Immature natural killer cell (primary cell): ENCODE measurements around the gene SRPK2. TPM values are rescaled to one million over a fixed set of nuclear protein-coding genes. Genes with fewer than 3 reads are reported as not detected.
"Not testable (repeated sequence)": the region's sequence is repeated elsewhere in the genome, so short reads cannot be mapped to it uniquely, and the experiment has no call there.

Experiments
- DNase-seq, 3 donors: peaks; one replicate each; pipeline ENCODE4 v3.0.0; 2022; ENCODE audit warnings: mixed read lengths in 1 of 3
- H3K27ac Mint-ChIP-seq, 6 donors: one replicate each; pipeline ENCODE4 v1.8.0; 2020; ENCODE audit warnings: mixed read lengths in 6 of 6, mild to moderate bottlenecking in 5 of 6, inconsistent platforms in 4 of 6, moderate library complexity in 3 of 6
- H3K27me3 Mint-ChIP-seq, 3 donors: one replicate each; pipeline ENCODE4 v1.8.0; 2020 to 2021; ENCODE audit warnings: low read depth in 3 of 3, mild to moderate bottlenecking in 3 of 3, mixed read lengths in 3 of 3, moderate library complexity in 3 of 3, inconsistent platforms in 1 of 3
- H3K36me3 Mint-ChIP-seq, 3 donors: one replicate each; pipeline ENCODE4 v1.8.0; 2020; ENCODE audit warnings: mixed read lengths in 3 of 3, inconsistent platforms in 2 of 3, mild to moderate bottlenecking in 2 of 3
- H3K4me1 Mint-ChIP-seq, 2 donors: one replicate each; pipeline ENCODE4 v1.8.0; 2020; ENCODE audit warnings: inconsistent platforms in 2 of 2, mild to moderate bottlenecking in 2 of 2, mixed read lengths in 2 of 2, moderate library complexity in 1 of 2
- H3K4me3 Mint-ChIP-seq, 5 donors: one replicate each; pipeline ENCODE4 v1.8.0; 2020; ENCODE audit warnings: mild to moderate bottlenecking in 5 of 5, mixed read lengths in 5 of 5, inconsistent platforms in 3 of 5, moderate library complexity in 3 of 5
- H3K9me3 Mint-ChIP-seq, 6 donors: one replicate each; pipeline ENCODE4 v1.8.0; 2020; ENCODE audit warnings: mild to moderate bottlenecking in 6 of 6, mixed read lengths in 6 of 6, inconsistent platforms in 4 of 6, moderate library complexity in 3 of 6
- polyA plus RNA-seq, 3 donors: library from polyadenylated mRNA; unstranded; fragments of 300-500 nt; fragmentation: Illumina TruSeq; gene quantifications; one replicate each; pipeline ENCODE4 v1.2.3, GENCODE V29; 2021

The SRPK2 gene
- polyA plus RNA-seq, 3 donors from 2014 or later: 51.5 to 92.2 (median 64.1) TPM

- Mint-ChIP-seq H3K27ac (no peak overlapping the region), H3K36me3 (peaks cover 0 to 10% (median 0%) of the 10 kb centered on the region in 3 donors), H3K27me3 (peaks cover 0 to 4% (median 0%) of the 10 kb centered on the region in 3 donors), H3K4me1 (peaks cover 77 to 99% of the 10 kb centered on the region in 2 donors), H3K9me3 (no peaks in the 10 kb centered on the region), H3K4me3 (no peak overlapping the region)
- no peak for DNase-seq
These were observed 181.7 kb downstream of the SRPK2 start for GRCh38 chr7:105206985-105207384.

GRCh38 chr7:105205592-105206237 is 183.0 kb downstream of the SRPK2 start:
- peaks cover 66 to 98% of the 10 kb centered on the region in 2 donors for H3K4me1 Mint-ChIP-seq
- H3K9me3 Mint-ChIP-seq: no peaks in the 10 kb centered on the region
- H3K4me3 Mint-ChIP-seq: peak overlapping the region in 2 of 5 donors; percentile 15 to 19
- H3K36me3 Mint-ChIP-seq: peaks cover 0 to 14% (median 0%) of the 10 kb centered on the region in 3 donors
- no peak for DNase-seq
- H3K27me3 Mint-ChIP-seq: peaks cover 0 to 4% (median 0%) of the 10 kb centered on the region in 3 donors
- H3K27ac Mint-ChIP-seq: peak overlapping the region; percentile 20 to 79 (median 54)

DNA sequence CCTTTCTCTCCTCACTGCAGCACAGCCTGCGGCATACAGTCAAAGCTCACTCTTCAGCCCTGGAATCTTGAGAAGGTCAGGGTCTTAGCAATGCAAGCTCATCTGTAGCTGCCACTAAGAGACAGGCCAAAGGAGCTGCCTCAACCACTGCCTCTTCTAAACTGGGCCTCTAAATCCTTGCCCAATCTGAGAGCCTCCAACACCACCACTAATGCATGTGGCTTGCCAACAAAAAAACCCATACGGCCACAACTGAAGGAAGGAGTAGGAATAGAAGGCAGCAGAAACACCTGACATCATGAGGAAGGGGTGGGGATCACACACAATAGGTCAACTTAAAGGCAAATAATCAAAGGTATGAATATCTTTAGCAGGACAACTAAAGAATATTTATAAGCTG is 183.8 kb downstream of the SRPK2 start:
- Mint-ChIP-seq H3K4me1 (peaks cover 61 to 98% of the 10 kb centered on the region in 2 donors), H3K4me3 (no peak overlapping the region)

GRCh38 chr7:105204520-105204919 is 184.2 kb downstream of the SRPK2 start:
- no peak overlapping the region for H3K4me3 Mint-ChIP-seq
- no peak overlapping the region for H3K27ac Mint-ChIP-seq
- peaks cover 0 to 4% (median 0%) of the 10 kb centered on the region in 3 donors for H3K27me3 Mint-ChIP-seq
- DNase-seq: no peak
- peaks cover 0 to 18% (median 4%) of the 10 kb centered on the region in 3 donors for H3K36me3 Mint-ChIP-seq
- H3K9me3 Mint-ChIP-seq: no peaks in the 10 kb centered on the region
- H3K4me1 Mint-ChIP-seq: peaks cover 59 to 95% of the 10 kb centered on the region in 2 donors

More for the DNA sequence above, 183.8 kb downstream of the SRPK2 start:
- H3K27ac Mint-ChIP-seq: peak overlapping the region in 4 of 6 donors; percentile 26 to 77 (median 59)
- DNase-seq: no peak
- H3K36me3 Mint-ChIP-seq: peaks cover 0 to 18% (median 4%) of the 10 kb centered on the region in 3 donors
- H3K27me3 Mint-ChIP-seq: peaks cover 0 to 4% (median 0%) of the 10 kb centered on the region in 3 donors
- no peaks in the 10 kb centered on the region for H3K9me3 Mint-ChIP-seq

GRCh38 chr7:105202616-105203015 is 186.1 kb downstream of the SRPK2 start:
- Mint-ChIP-seq H3K4me3 (no peak overlapping the region), H3K4me1 (peaks cover 55 to 95% of the 10 kb centered on the region in 2 donors), H3K9me3 (no peaks in the 10 kb centered on the region), H3K27ac (peak overlapping the region in 2 of 6 donors; percentile 33 to 58), H3K36me3 (peaks cover 0 to 22% (median 4%) of the 10 kb centered on the region in 3 donors), H3K27me3 (peaks cover 0 to 4% (median 0%) of the 10 kb centered on the region in 3 donors)
- no peak for DNase-seq

- no peaks in the 10 kb centered on the region for H3K9me3 Mint-ChIP-seq
- H3K27me3 Mint-ChIP-seq: peaks cover 0 to 8% (median 4%) of the 10 kb centered on the region in 3 donors
- H3K27ac Mint-ChIP-seq: peak overlapping the region in 2 of 6 donors; percentile 5 to 66
- H3K4me3 Mint-ChIP-seq: no peak overlapping the region
- no peak for DNase-seq
- peaks cover 38 to 86% of the 10 kb centered on the region in 2 donors for H3K4me1 Mint-ChIP-seq
- peaks cover 0 to 22% (median 4%) of the 10 kb centered on the region in 3 donors for H3K36me3 Mint-ChIP-seq
These were observed 189.3 kb downstream of the SRPK2 start for GRCh38 chr7:105199386-105199785.

GRCh38 chr7:105198223-105198622 is 190.5 kb downstream of the SRPK2 start:
- Mint-ChIP-seq H3K4me3 (no peak overlapping the region), H3K27me3 (peaks cover 0 to 8% (median 4%) of the 10 kb centered on the region in 3 donors), H3K27ac (peak overlapping the region in 5 of 6 donors; percentile 6 to 40 (median 21)), H3K9me3 (no peaks in the 10 kb centered on the region), H3K4me1 (peaks cover 34 to 86% of the 10 kb centered on the region in 2 donors), H3K36me3 (peaks cover 0 to 20% (median 4%) of the 10 kb centered on the region in 3 donors)
- DNase-seq: no peak

DNA sequence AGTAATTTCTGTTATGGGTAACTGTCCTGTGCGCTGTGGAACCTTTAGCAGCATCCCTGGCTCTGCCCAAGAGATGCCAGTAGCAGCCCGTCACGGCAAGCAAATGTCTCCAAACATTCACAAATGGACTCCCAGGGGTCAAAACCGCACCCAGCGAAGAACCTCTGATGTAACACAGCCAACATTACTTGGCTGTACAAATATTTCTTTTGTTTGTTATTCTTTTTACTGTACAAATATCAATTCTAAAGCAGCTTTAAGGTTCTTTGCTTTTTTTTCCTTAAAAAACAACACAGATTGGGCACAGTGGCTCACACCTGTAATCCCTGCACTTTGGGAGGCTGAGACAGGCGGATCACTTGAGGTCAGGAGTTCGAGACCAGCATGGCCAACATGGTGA is 192.2 kb downstream of the SRPK2 start:
- peaks cover 37 to 85% of the 10 kb centered on the region in 2 donors for H3K4me1 Mint-ChIP-seq
- peaks cover 0 to 8% (median 4%) of the 10 kb centered on the region in 3 donors for H3K27me3 Mint-ChIP-seq
- H3K4me3 Mint-ChIP-seq: no peak overlapping the region
- H3K27ac Mint-ChIP-seq: no peak overlapping the region
- no peaks in the 10 kb centered on the region for H3K9me3 Mint-ChIP-seq
- peaks cover 0 to 11% (median 10%) of the 10 kb centered on the region in 3 donors for H3K36me3 Mint-ChIP-seq
- DNase-seq: no peak

- H3K36me3 Mint-ChIP-seq: peaks cover 0 to 11% (median 9%) of the 10 kb centered on the region in 3 donors
- peaks cover 37 to 80% of the 10 kb centered on the region in 2 donors for H3K4me1 Mint-ChIP-seq
- H3K27me3 Mint-ChIP-seq: peaks cover 0 to 8% (median 4%) of the 10 kb centered on the region in 3 donors
- H3K27ac Mint-ChIP-seq: peak overlapping the region in 1 of 6 donors; percentile 23
- no peak for DNase-seq
- no peak overlapping the region for H3K4me3 Mint-ChIP-seq
- H3K9me3 Mint-ChIP-seq: no peaks in the 10 kb centered on the region
These were observed 192.8 kb downstream of the SRPK2 start for GRCh38 chr7:105195891-105196290.

GRCh38 chr7:105194959-105195358 is 193.8 kb downstream of the SRPK2 start:
- peaks cover 34 to 80% of the 10 kb centered on the region in 2 donors for H3K4me1 Mint-ChIP-seq
- not testable (repeated sequence) for H3K9me3 Mint-ChIP-seq, H3K27me3 Mint-ChIP-seq, H3K36me3 Mint-ChIP-seq, DNase-seq, H3K4me3 Mint-ChIP-seq
- peak overlapping the region in 1 of 6 donors; percentile 23 for H3K27ac Mint-ChIP-seq

DNA sequence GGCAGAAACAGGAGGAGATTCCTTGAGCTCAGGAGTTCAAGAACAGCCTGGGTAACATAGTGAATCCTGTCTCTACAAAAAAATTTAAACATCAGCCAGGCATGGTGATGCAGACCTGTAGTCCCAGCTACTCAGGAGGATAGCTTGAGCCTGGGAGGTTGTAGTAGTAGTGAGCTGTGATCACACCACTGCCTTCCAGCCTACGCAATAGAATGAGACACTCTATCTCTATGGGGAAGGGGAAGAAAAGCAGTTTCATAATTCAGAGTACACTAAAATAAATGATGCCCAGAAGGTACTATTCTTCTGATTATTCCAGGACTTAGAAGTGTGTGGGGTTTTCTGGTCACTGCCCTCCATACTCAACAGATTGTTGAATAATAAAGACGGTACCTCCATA is 197.4 kb downstream of the SRPK2 start:
- Mint-ChIP-seq H3K27me3 (peaks cover 0 to 6% (median 4%) of the 10 kb centered on the region in 3 donors), H3K27ac (no peak overlapping the region), H3K4me3 (no peak overlapping the region), H3K9me3 (no peaks in the 10 kb centered on the region), H3K4me1 (peaks cover 27 to 86% of the 10 kb centered on the region in 2 donors), H3K36me3 (peaks cover 0 to 7% (median 3%) of the 10 kb centered on the region in 3 donors)
- DNase-seq: no peak

DNA sequence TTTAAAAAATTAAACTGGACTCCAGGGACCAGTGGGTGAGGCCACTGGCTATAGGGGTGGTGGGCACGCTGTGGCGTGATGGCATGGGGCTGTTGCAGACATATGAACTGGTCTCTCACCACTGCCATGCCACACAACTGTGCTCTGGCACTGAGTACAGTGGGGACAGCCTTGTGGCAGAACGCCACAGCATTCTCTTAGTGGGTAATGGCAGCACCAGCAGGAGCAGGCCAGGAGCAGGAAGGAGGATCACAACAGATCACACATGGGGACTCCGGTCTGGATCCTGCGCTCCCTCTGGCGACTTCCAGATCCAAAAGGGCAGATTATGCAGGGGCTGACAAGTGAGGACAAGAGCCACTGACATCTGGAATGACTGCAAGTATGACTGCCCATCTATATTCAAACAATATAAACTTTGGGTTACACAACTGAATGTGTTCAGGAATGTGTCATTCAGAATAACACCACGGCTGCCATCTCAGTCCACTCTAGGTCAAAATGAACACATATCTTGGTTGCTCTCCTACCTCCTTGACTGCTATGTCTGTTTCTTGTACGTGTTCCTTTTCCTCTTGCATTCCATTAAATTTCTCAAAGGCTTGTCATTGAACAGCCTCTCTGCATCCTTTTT is 198.7 kb downstream of the SRPK2 start:
- Mint-ChIP-seq H3K9me3 (no peaks in the 10 kb centered on the region), H3K4me3 (no peak overlapping the region), H3K27ac (no peak overlapping the region), H3K4me1 (peaks cover 25 to 76% of the 10 kb centered on the region in 2 donors), H3K36me3 (peaks cover 0 to 7% (median 3%) of the 10 kb centered on the region in 3 donors), H3K27me3 (peaks cover 0 to 4% (median 2%) of the 10 kb centered on the region in 3 donors)
- DNase-seq: no peak

DNA sequence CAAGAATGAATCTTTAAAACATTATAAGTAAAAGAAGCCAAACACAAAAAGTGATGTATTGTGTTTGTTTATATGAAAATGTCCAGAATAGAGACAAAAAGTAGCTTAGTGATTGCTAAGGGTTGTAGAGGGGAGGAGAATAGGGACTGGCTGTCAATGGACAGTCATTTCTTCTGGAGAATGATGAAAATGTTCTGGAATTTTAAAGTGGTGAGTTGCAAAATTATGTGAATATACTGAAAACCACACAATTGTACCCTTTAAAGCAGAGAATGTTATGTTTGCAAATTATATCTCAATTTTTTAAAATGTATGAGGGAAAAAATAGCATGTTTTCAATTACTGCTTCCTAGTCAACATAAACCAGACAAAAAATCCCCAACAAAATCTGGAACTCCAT is 200.5 kb downstream of the SRPK2 start:
- no peak overlapping the region for H3K4me3 Mint-ChIP-seq
- no peak for DNase-seq
- no peaks in the 10 kb centered on the region for H3K27me3 Mint-ChIP-seq
- peaks cover 20 to 74% of the 10 kb centered on the region in 2 donors for H3K4me1 Mint-ChIP-seq
- no peaks in the 10 kb centered on the region for H3K9me3 Mint-ChIP-seq
- H3K36me3 Mint-ChIP-seq: peaks cover 0 to 7% (median 3%) of the 10 kb centered on the region in 3 donors
- H3K27ac Mint-ChIP-seq: peak overlapping the region in 1 of 6 donors; percentile 23
